Right forelimb (tissue), 1 donor: Measurements from ENCODE around the gene VEPH1.

ENCODE experiments used
- DNase-seq: peaks from one replicate; pipeline ENCODE4 v3.0.0-alpha.2; 2018

VEPH1 gene

GRCh38 chr3:157423337-157423736 is 79.9 kb downstream of the VEPH1 start:
- no peak for DNase-seq

- no peak for DNase-seq
Measured at GRCh38 chr3:157420606-157421130, 82.5 kb downstream of the VEPH1 start.

- no peak for DNase-seq
Measured at GRCh38 chr3:157418104-157418503, 85.1 kb downstream of the VEPH1 start.

- no peak for DNase-seq
Measured at GRCh38 chr3:157417247-157417646, 86.0 kb downstream of the VEPH1 start.

GRCh38 chr3:157416347-157417087 is 86.7 kb downstream of the VEPH1 start:
- no peak for DNase-seq

GRCh38 chr3:157414861-157415260 is 88.4 kb downstream of the VEPH1 start:
- no peak for DNase-seq

- DNase-seq = no peak
Measured at GRCh38 chr3:157412323-157412855, 90.8 kb downstream of the VEPH1 start.

- no peak for DNase-seq
Measured at GRCh38 chr3:157410945-157411344, 92.3 kb downstream of the VEPH1 start.

- DNase-seq = no peak
Measured at GRCh38 chr3:157409516-157409915, 93.7 kb downstream of the VEPH1 start.

- DNase-seq = no peak
Measured at GRCh38 chr3:157408499-157409149, 94.6 kb downstream of the VEPH1 start.

- no peak for DNase-seq
Measured at GRCh38 chr3:157407769-157408168, 95.4 kb downstream of the VEPH1 start.

- no peak for DNase-seq
Measured at GRCh38 chr3:157406394-157406793, 96.8 kb downstream of the VEPH1 start.

GRCh38 chr3:157405457-157405856 is 97.8 kb downstream of the VEPH1 start:
- no peak for DNase-seq

GRCh38 chr3:157404381-157404780 is 98.8 kb downstream of the VEPH1 start:
- no peak for DNase-seq

- no peak for DNase-seq
Measured at GRCh38 chr3:157398598-157398997, 104.6 kb downstream of the VEPH1 start.

- DNase-seq = no peak
Measured at GRCh38 chr3:157394411-157394810, 108.8 kb downstream of the VEPH1 start.

- no peak for DNase-seq
Measured at GRCh38 chr3:157393113-157393512, 110.1 kb downstream of the VEPH1 start.

GRCh38 chr3:157392104-157392503 is 111.1 kb downstream of the VEPH1 start:
- no peak for DNase-seq

GRCh38 chr3:157390713-157391515 is 112.3 kb downstream of the VEPH1 start:
- no peak for DNase-seq

- no peak for DNase-seq
Measured at GRCh38 chr3:157388976-157389375, 114.2 kb downstream of the VEPH1 start.

- DNase-seq = no peak
Measured at GRCh38 chr3:157387708-157388435, 115.3 kb downstream of the VEPH1 start.

GRCh38 chr3:157384491-157384890 is 118.7 kb downstream of the VEPH1 start:
- DNase-seq = no peak

- no peak for DNase-seq
Measured at GRCh38 chr3:157384031-157384430, 119.2 kb downstream of the VEPH1 start.
